Astrocyte (in vitro differentiated cells and primary cell): Measurements from ENCODE around the gene PRKRA. TPM values are rescaled to one million over a fixed set of nuclear protein-coding genes. Genes with fewer than 3 reads are reported as not detected.

Experiments
- DNase-seq: peaks from one replicate; pipeline ENCODE4 v3.0.0-alpha.2; 2010; ENCODE audit warnings: low read depth
- FAIRE-seq: peaks from 2 replicates; lab custom pipeline; 2011; peaks lifted over from hg19 to GRCh38; lab: Jason Lieb, UNC
- H2AFZ ChIP-seq: 2 replicates; pipeline ENCODE4 v1.6.0; 2012; ENCODE audit warnings: low read depth, low read length, inconsistent platforms
- H3K27ac ChIP-seq: 2 replicates; pipeline ENCODE4 v1.5.1; 2011; ENCODE audit warnings: low read depth, low read length, inconsistent platforms
- H3K27me3 ChIP-seq: 2 replicates; pipeline ENCODE4 v1.6.0; 2011; ENCODE audit warnings: low read length, inconsistent platforms; ENCODE audit not compliant: insufficient read depth
- H3K36me3 ChIP-seq: 2 replicates; pipeline ENCODE4 v1.5.1; 2011; ENCODE audit warnings: low read length, inconsistent platforms; ENCODE audit not compliant: insufficient read depth
- H3K4me1 ChIP-seq: 2 replicates; pipeline ENCODE4 v1.5.1; 2011; ENCODE audit warnings: low read length, inconsistent platforms; ENCODE audit not compliant: insufficient read depth
- H3K4me2 ChIP-seq: 2 replicates; pipeline ENCODE4 v1.6.0; 2012; ENCODE audit warnings: low read length, inconsistent platforms
- H3K4me3 ChIP-seq: 2 replicates; pipeline ENCODE4 v1.5.1; 2011; ENCODE audit warnings: low read depth, mild to moderate bottlenecking, low read length, inconsistent platforms; ENCODE audit not compliant: insufficient read depth
- H3K79me2 ChIP-seq: 2 replicates; pipeline ENCODE4 v1.6.0; 2012; ENCODE audit warnings: mild to moderate bottlenecking, low read length, inconsistent platforms; ENCODE audit not compliant: insufficient read depth
- H3K9ac ChIP-seq: 2 replicates; pipeline ENCODE4 v1.6.0; 2012; ENCODE audit warnings: mild to moderate bottlenecking, low read length, inconsistent platforms
- H3K9me3 ChIP-seq: 2 replicates; pipeline ENCODE4 v1.5.1; 2012; ENCODE audit warnings: low read depth, mild to moderate bottlenecking, low read length, inconsistent platforms; ENCODE audit not compliant: insufficient read depth
- H4K20me1 ChIP-seq: 2 replicates; pipeline ENCODE4 v1.6.0; 2012; ENCODE audit warnings: low read length, inconsistent platforms; ENCODE audit not compliant: insufficient read depth
- H3K27ac Mint-ChIP-seq: one replicate; pipeline ENCODE4 v1.8.0; 2021; ENCODE audit warnings: mild to moderate bottlenecking, mixed read lengths; ENCODE audit not compliant: unreplicated experiment
- H3K27me3 Mint-ChIP-seq: one replicate; pipeline ENCODE4 v1.8.0; 2021; ENCODE audit warnings: low read depth, mixed read lengths; ENCODE audit not compliant: unreplicated experiment
- H3K36me3 Mint-ChIP-seq: one replicate; pipeline ENCODE4 v1.8.0; 2021; ENCODE audit warnings: low read depth, mixed read lengths; ENCODE audit not compliant: unreplicated experiment
- H3K4me1 Mint-ChIP-seq: one replicate; pipeline ENCODE4 v1.8.0; 2021; ENCODE audit warnings: low read depth, mixed read lengths; ENCODE audit not compliant: unreplicated experiment
- H3K4me3 Mint-ChIP-seq: one replicate; pipeline ENCODE4 v1.8.0; 2021; ENCODE audit warnings: mild to moderate bottlenecking, moderate library complexity, mixed read lengths; ENCODE audit not compliant: unreplicated experiment
- H3K9me3 Mint-ChIP-seq: one replicate; pipeline ENCODE4 v1.8.0; 2021; ENCODE audit warnings: mild to moderate bottlenecking, mixed read lengths; ENCODE audit not compliant: unreplicated experiment
- EZH2 ChIP-seq: IDR thresholded peaks from 2 replicates; pipeline ENCODE4 v1.6.1; 2012; ENCODE audit warnings: mild to moderate bottlenecking, low read length, inconsistent platforms; ENCODE audit not compliant: insufficient read depth
- total RNA-seq: library from RNA; stranded (reverse); gene quantifications from 2 replicates; pipeline ENCODE4 v1.2.1, GENCODE V29; 2021
- TF ChIP-seq, protein P1 (sequence below): IDR thresholded peaks from 2 replicates; pipeline ENCODE4 v1.5.1; 2011; ENCODE audit warnings: low read depth, mild to moderate bottlenecking, inconsistent platforms, low read length, moderate library complexity; ENCODE audit not compliant: insufficient read depth

The PRKRA gene
- total RNA-seq, 1 donor from 2014 or later = 43.2 TPM

DNA sequence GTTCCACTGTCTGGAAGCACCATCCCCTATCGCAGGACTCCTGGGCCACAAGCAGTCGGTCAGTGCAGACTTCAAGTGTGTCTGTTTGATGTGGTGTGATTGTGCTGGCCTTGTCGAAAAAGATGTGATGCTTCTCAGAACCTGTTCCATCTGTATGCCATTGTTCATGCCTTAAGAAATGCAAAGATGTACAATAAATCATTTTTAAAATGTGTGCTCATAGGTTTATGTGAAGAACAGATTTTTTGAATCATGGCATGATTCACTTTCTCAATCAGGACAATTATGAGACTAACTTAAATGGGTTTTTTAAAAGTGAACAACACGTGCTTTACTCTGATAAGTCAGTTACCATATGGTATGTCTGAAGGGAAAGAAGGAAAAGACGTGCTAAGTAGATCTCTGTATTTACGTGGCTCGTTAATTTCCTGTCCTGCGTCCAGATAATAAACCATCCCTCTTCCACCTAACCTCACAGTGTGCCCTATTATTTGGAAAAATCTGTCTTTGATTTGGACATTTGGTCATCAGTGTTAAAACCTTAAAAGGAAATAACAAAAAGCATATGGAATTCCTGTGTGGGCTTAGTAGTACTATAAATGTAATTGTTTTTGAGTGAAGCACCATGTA lies 54.9 kb downstream of the PRKRA start:
- H3K79me2 ChIP-seq = no peaks in the 10 kb centered on the region
- no peak overlapping the region for H3K27ac ChIP-seq
- no peaks in the 10 kb centered on the region for H3K36me3 ChIP-seq
- no peaks in the 10 kb centered on the region for H3K4me1 ChIP-seq
- H3K4me3 ChIP-seq = no peak overlapping the region
- H4K20me1 ChIP-seq = no peaks in the 10 kb centered on the region
- TF ChIP-seq EZH2 = no peak
- FAIRE-seq = no peak
- no peak overlapping the region for H2AFZ ChIP-seq
- no peaks in the 10 kb centered on the region for H3K4me1 Mint-ChIP-seq
- no peak overlapping the region for H3K9ac ChIP-seq
- DNase-seq = no peak
- peaks cover 2% of the 10 kb centered on the region for H3K36me3 Mint-ChIP-seq
- no peak overlapping the region for H3K27ac Mint-ChIP-seq
- H3K9me3 Mint-ChIP-seq = no peaks in the 10 kb centered on the region
- H3K4me2 ChIP-seq = no peak overlapping the region
- no peaks in the 10 kb centered on the region for H3K9me3 ChIP-seq
- H3K27me3 ChIP-seq = no peaks in the 10 kb centered on the region
- no peak overlapping the region for H3K4me3 Mint-ChIP-seq
- H3K27me3 Mint-ChIP-seq = no peaks in the 10 kb centered on the region

DNA sequence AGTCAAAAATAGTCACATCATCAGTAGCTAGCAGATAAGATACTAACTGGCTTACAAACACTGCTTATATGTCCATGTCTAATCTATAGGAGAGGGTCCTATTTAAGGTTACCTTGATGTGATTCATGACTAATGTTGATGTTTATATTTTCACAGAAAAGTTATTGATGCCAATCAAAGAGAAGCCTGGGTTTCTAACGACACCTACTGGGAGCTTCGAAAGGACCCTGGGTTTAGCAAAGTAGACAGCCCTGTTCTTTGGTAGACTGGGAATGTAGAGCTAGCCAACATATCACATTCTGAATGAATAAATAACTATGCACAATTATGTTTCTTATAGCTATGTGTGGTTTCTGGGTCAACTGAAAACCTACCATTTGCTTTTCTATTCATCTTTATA lies 55.7 kb downstream of the PRKRA start:
- H3K9me3 Mint-ChIP-seq = no peaks in the 10 kb centered on the region
- Histone ChIP-seq H3K36me3 (no peaks in the 10 kb centered on the region), H4K20me1 (no peaks in the 10 kb centered on the region), H3K4me3 (no peak overlapping the region), H3K27ac (no peak overlapping the region), H2AFZ (no peak overlapping the region), H3K9ac (no peak overlapping the region), H3K27me3 (no peaks in the 10 kb centered on the region), H3K79me2 (no peaks in the 10 kb centered on the region), H3K9me3 (no peaks in the 10 kb centered on the region), H3K4me1 (no peaks in the 10 kb centered on the region), H3K4me2 (no peak overlapping the region)
- no peaks in the 10 kb centered on the region for H3K27me3 Mint-ChIP-seq
- DNase-seq = no peak
- H3K4me3 Mint-ChIP-seq = no peak overlapping the region
- no peak for FAIRE-seq
- no peak overlapping the region for H3K27ac Mint-ChIP-seq
- H3K36me3 Mint-ChIP-seq = peaks cover 4% of the 10 kb centered on the region
- H3K4me1 Mint-ChIP-seq = no peaks in the 10 kb centered on the region
- no peak for TF ChIP-seq EZH2
- TF ChIP-seq, protein P1, sequence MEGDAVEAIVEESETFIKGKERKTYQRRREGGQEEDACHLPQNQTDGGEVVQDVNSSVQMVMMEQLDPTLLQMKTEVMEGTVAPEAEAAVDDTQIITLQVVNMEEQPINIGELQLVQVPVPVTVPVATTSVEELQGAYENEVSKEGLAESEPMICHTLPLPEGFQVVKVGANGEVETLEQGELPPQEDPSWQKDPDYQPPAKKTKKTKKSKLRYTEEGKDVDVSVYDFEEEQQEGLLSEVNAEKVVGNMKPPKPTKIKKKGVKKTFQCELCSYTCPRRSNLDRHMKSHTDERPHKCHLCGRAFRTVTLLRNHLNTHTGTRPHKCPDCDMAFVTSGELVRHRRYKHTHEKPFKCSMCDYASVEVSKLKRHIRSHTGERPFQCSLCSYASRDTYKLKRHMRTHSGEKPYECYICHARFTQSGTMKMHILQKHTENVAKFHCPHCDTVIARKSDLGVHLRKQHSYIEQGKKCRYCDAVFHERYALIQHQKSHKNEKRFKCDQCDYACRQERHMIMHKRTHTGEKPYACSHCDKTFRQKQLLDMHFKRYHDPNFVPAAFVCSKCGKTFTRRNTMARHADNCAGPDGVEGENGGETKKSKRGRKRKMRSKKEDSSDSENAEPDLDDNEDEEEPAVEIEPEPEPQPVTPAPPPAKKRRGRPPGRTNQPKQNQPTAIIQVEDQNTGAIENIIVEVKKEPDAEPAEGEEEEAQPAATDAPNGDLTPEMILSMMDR = no peak

DNA sequence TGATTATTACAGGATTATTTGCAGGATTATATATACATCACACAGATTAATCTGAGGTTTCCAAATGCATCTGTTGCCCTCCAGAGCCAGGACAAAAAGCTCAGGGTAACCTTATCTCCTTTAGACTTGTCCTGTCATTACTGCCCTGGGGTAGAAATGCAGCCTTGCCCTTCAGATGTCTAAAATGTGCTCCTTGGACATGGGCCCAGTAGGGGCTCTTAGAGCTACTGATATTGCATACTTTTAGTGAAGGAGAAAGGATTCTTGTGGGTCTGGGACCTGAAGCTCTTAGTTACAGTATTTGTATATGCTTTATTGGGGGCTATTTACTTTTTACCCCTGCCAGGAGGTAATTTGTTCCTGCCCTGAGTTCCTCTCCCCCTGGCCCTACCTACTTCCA lies 56.1 kb downstream of the PRKRA start:
- H3K9me3 Mint-ChIP-seq = no peaks in the 10 kb centered on the region
- H3K27me3 ChIP-seq = no peaks in the 10 kb centered on the region
- H3K79me2 ChIP-seq = no peaks in the 10 kb centered on the region
- H4K20me1 ChIP-seq = no peaks in the 10 kb centered on the region
- H3K27ac Mint-ChIP-seq = no peak overlapping the region
- H3K4me2 ChIP-seq = no peak overlapping the region
- no peak for DNase-seq
- H3K4me1 Mint-ChIP-seq = no peaks in the 10 kb centered on the region
- H3K27me3 Mint-ChIP-seq = no peaks in the 10 kb centered on the region
- H2AFZ ChIP-seq = no peak overlapping the region
- H3K9me3 ChIP-seq = no peaks in the 10 kb centered on the region
- no peaks in the 10 kb centered on the region for H3K36me3 ChIP-seq
- no peak overlapping the region for H3K4me3 Mint-ChIP-seq
- H3K4me1 ChIP-seq = no peaks in the 10 kb centered on the region
- H3K36me3 Mint-ChIP-seq = peaks cover 4% of the 10 kb centered on the region
- no peak for TF ChIP-seq EZH2
- TF ChIP-seq, protein P1 = no peak
- no peak overlapping the region for H3K27ac ChIP-seq
- FAIRE-seq = no peak
- H3K4me3 ChIP-seq = no peak overlapping the region
- no peak overlapping the region for H3K9ac ChIP-seq
